CD4-positive, alpha-beta T cell treated with Interleukin-15 for 4 hours (primary cell): ENCODE measurements around the gene CYTIP.
"Not testable (repeated sequence)": the region's sequence is repeated elsewhere in the genome, so short reads cannot be mapped to it uniquely, and the experiment has no call there.

Experiments used
- DNase-seq: peaks from one replicate; pipeline ENCODE4 v3.0.0-alpha.2; 2020; ENCODE audit warnings: low spot score

Gene CYTIP

GRCh38 chr2:157368508-157368907 is 75.4 kb downstream of the CYTIP start:
- not testable (repeated sequence) for DNase-seq

GRCh38 chr2:157367704-157368103 is 76.2 kb downstream of the CYTIP start:
- DNase-seq, result no peak
